MM.1S (cell line): ENCODE results near the gene MEDAG.

Experiments used
- DNase-seq: peaks from one replicate; pipeline ENCODE4 v3.0.0-alpha.2; 2015
- H2AFZ ChIP-seq: fragments of 300-600 bp; sonication (generic); 2 replicates; pipeline ENCODE4 v1.6.0; 2016; ENCODE audit warnings: antibody characterized with exemption, low read length
- H3F3A ChIP-seq: fragments of 300-600 bp; sonication (generic); 2 replicates; pipeline ENCODE4 v1.6.1; 2016; ENCODE audit warnings: mild to moderate bottlenecking, antibody characterized with exemption, low read length, moderate library complexity, mixed read lengths; ENCODE audit not compliant: insufficient read depth
- H3K27ac ChIP-seq: fragments of 300-600 bp; sonication (generic); 2 replicates; pipeline ENCODE4 v1.5.1; 2016; ENCODE audit warnings: mild to moderate bottlenecking, low read length
- H3K27me3 ChIP-seq: fragments of 300-600 bp; sonication (generic); replicated peaks from 2 replicates; pipeline ENCODE4 v1.6.0; 2016; ENCODE audit warnings: low read length; ENCODE audit not compliant: insufficient read depth
- H3K36me3 ChIP-seq: fragments of 300-600 bp; sonication (generic); replicated peaks from 2 replicates; pipeline ENCODE4 v1.6.1; 2016; ENCODE audit warnings: mild to moderate bottlenecking, low read length, mixed read lengths; ENCODE audit not compliant: insufficient read depth
- H3K4me1 ChIP-seq: fragments of 300-600 bp; sonication (generic); 2 replicates; pipeline ENCODE4 v1.6.1; 2016; ENCODE audit warnings: low read length, mixed read lengths
- H3K4me2 ChIP-seq: fragments of 300-600 bp; sonication (generic); 2 replicates; pipeline ENCODE4 v1.6.0; 2016; ENCODE audit warnings: low read depth, low read length
- H3K4me3 ChIP-seq: fragments of 300-600 bp; sonication (generic); 2 replicates; pipeline ENCODE4 v1.5.1; 2016; ENCODE audit warnings: low read length, mixed read lengths
- H3K79me2 ChIP-seq: fragments of 300-600 bp; sonication (generic); 2 replicates; pipeline ENCODE4 v1.6.1; 2016; ENCODE audit warnings: mixed run types, low read length, mixed read lengths
- H3K9ac ChIP-seq: fragments of 300-600 bp; sonication (generic); 2 replicates; pipeline ENCODE4 v1.6.1; 2016; ENCODE audit warnings: low read length, mixed read lengths
- H3K9me2 ChIP-seq: fragments of 300-600 bp; sonication (generic); replicated peaks from 2 replicates; pipeline ENCODE4 v1.6.1; 2016; ENCODE audit warnings: mild to moderate bottlenecking, low read length, mixed read lengths; ENCODE audit not compliant: insufficient read depth
- H3K9me3 ChIP-seq: fragments of 300-600 bp; sonication (generic); replicated peaks from 2 replicates; pipeline ENCODE4 v1.6.1; 2016; ENCODE audit warnings: mild to moderate bottlenecking, low read length, mixed read lengths; ENCODE audit not compliant: insufficient read depth
- H4K20me1 ChIP-seq: fragments of 300-600 bp; sonication (generic); 2 replicates; pipeline ENCODE4 v1.6.1; 2016; ENCODE audit warnings: mild to moderate bottlenecking, low read length, moderate library complexity, mixed read lengths; ENCODE audit not compliant: insufficient read depth
- CTCF ChIP-seq: fragments of 300-600 bp; sonication (generic); IDR thresholded peaks from 2 replicates; pipeline ENCODE4 v1.5.1; 2016; ENCODE audit warnings: antibody characterized with exemption, low read length, mixed read lengths
- EZH2 ChIP-seq: fragments of 300-600 bp; sonication (generic); optimal IDR thresholded peaks from 2 replicates; pipeline ENCODE3; 2017; ENCODE audit warnings: low read depth, mild to moderate bottlenecking, antibody characterized with exemption, low read length, mixed read lengths
- EZH2phosphoT487 ChIP-seq: fragments of 300-600 bp; sonication (generic); IDR thresholded peaks from 2 replicates; pipeline ENCODE4 v1.6.1; 2018; ENCODE audit warnings: antibody characterized with exemption, low read length

The MEDAG gene

DNA sequence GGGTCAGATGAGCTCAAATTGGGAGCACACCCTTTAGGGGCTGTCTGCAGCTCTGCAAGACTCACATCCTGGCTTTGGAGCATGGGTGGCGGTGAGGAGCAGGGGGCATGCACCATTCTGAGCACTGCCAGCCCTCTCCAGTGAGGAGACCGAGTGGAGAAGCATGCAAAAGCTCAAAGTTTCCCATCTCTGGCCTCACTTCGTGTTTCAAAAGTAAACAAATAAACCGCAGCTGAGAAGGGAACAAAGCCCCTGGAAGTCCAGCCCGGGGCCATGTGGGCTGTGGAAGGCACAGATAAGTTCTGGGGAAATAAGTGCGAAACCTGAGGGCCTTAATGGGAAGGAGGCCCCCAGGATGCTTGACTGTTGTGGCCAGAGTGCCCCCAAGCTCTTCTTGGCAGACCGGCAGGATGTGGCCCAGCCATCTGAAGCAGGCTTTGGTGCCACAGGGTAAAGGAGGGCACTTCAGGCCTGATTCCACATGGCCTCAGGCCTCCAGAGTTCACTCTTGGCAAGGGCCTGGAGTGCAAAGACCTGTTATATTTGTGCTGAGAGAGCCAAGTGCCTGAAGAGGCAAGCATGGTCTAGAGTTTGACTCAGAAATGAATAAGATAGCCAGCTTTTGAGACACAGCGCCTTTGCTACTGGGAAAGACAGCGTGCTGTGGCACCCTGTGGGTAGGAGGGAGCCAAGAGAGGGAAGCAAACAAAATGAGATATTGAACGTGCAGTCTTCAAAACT, 1.2 kb downstream of the MEDAG start:
- H3K79me2 ChIP-seq, result no peaks in the 10 kb centered on the region
- H3K27me3 ChIP-seq, result no peaks in the 10 kb centered on the region
- no peak for DNase-seq
- H2AFZ ChIP-seq, result no peak overlapping the region
- H3K4me1 ChIP-seq, result no peaks in the 10 kb centered on the region
- H3K9me2 ChIP-seq, result no peaks in the 10 kb centered on the region
- H3K9ac ChIP-seq, result no peak overlapping the region
- H3K9me3 ChIP-seq, result no peaks in the 10 kb centered on the region
- H3K27ac ChIP-seq, result no peak overlapping the region
- H3F3A ChIP-seq, result no peaks in the 10 kb centered on the region
- H3K4me2 ChIP-seq, result no peak overlapping the region
- TF ChIP-seq CTCF (no peak), EZH2phosphoT487 (no peak), EZH2 (no peak)
- no peak overlapping the region for H3K4me3 ChIP-seq
- no peaks in the 10 kb centered on the region for H4K20me1 ChIP-seq
- H3K36me3 ChIP-seq, result no peaks in the 10 kb centered on the region

- H3K27ac ChIP-seq, result no peak overlapping the region
- no peak for DNase-seq
- no peaks in the 10 kb centered on the region for H3K9me3 ChIP-seq
These were observed 2.4 kb downstream of the MEDAG start for GRCh38 chr13:30908416-30908980.

GRCh38 chr13:30910676-30911075, 4.6 kb downstream of the MEDAG start:
- H3K4me2 ChIP-seq, result no peak overlapping the region
- H3K9ac ChIP-seq, result no peak overlapping the region
- no peak overlapping the region for H2AFZ ChIP-seq
- no peaks in the 10 kb centered on the region for H3K4me1 ChIP-seq
- no peaks in the 10 kb centered on the region for H3K27me3 ChIP-seq
- no peaks in the 10 kb centered on the region for H4K20me1 ChIP-seq
- no peaks in the 10 kb centered on the region for H3K9me2 ChIP-seq
- DNase-seq, result no peak
- no peaks in the 10 kb centered on the region for H3F3A ChIP-seq
- no peaks in the 10 kb centered on the region for H3K36me3 ChIP-seq
- TF ChIP-seq EZH2phosphoT487, result no peak
- TF ChIP-seq EZH2, result no peak
- no peak for TF ChIP-seq CTCF
- H3K27ac ChIP-seq, result no peak overlapping the region
- no peak overlapping the region for H3K4me3 ChIP-seq
- no peaks in the 10 kb centered on the region for H3K9me3 ChIP-seq
- no peaks in the 10 kb centered on the region for H3K79me2 ChIP-seq

More at GRCh38 chr13:30908416-30908980, 2.4 kb downstream of the MEDAG start:
- no peak for TF ChIP-seq CTCF
- no peak for TF ChIP-seq EZH2
- no peak for TF ChIP-seq EZH2phosphoT487
- H3K4me2 ChIP-seq, result no peak overlapping the region
- no peak overlapping the region for H3K4me3 ChIP-seq
- no peaks in the 10 kb centered on the region for H3K4me1 ChIP-seq
- no peaks in the 10 kb centered on the region for H3K9me2 ChIP-seq
- H3K9ac ChIP-seq, result no peak overlapping the region
- no peaks in the 10 kb centered on the region for H4K20me1 ChIP-seq
- H3K79me2 ChIP-seq, result no peaks in the 10 kb centered on the region
- no peaks in the 10 kb centered on the region for H3K27me3 ChIP-seq
- no peaks in the 10 kb centered on the region for H3F3A ChIP-seq
- H3K36me3 ChIP-seq, result no peaks in the 10 kb centered on the region
- H2AFZ ChIP-seq, result no peak overlapping the region
